GM18861 (cell line): ENCODE measurements around the gene RAB3A.
A peak's percentile ranks its signal among the peaks of the same experiment; 100 is the strongest.
"Not testable (repeated sequence)": the region's sequence is repeated elsewhere in the genome, so short reads cannot be mapped to it uniquely, and the experiment has no call there.

ENCODE experiments used
- ATAC-seq: cut with Tn5 transposase; IDR thresholded peaks from one replicate; pipeline ENCODE4 v1.9.1; 2021; ENCODE audit not compliant: unreplicated experiment

Gene RAB3A

DNA sequence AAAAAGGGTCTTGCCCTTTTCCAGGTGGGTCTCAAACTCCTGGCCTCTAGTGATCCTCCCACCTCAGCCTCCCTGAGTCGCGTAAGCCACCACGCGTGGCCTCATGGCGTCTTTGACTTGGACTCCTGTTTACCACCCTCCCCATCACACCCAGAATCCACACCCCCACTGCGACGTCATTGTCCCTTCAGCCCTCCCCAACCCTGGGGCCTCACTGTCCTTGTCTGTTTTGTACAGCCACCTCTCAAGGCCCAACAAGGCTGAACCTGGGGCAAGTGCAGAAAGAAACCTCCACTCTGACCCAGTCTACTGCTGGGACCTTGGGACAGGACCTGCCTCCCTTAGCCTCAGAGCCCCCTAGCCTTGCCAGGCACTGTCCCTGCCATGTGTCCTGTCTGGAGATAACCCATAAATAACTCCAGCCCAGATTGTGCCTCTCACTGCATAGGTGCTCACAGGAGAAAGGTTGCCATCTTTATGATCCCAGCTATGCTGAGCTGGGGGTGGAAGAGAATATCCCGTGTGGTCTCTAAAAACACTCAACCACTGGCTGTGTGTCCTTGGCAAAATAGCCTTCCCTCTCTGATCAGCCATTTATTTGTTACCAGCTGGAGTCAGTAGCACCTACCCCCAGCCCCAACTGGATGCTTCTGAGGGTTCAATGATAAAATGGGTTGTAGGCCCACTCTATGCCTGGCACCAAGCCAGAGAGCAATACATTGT is 32.1 kb downstream of the RAB3A start:
- no peak for ATAC-seq

DNA sequence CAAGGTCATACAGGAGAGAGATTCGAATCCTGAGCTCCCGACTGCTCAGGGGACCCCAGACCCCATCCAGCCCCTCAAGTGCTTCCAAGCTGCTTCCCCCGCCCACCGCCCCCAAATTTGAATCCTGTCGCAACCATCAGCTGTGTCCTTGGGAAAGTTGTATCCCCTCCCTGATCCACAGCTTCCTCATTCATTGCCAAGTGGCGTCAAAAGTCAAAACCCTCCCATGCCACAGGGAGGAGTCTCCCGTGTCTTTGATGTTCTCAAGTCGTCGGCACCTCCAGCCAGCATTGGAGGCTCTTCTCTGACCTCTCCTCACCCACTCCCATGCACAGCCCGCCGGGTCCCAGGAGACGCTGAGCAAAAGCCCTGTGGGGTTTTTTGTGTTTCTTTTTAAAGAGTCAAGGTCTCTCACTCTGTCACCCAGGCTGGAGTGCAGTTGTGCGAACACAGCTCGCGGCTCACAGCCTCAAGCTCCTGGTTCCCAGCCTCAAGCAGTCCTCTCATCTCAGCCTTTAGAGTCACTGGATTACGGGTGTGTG is 33.1 kb downstream of the RAB3A start:
- peak; percentile 28 for ATAC-seq

DNA sequence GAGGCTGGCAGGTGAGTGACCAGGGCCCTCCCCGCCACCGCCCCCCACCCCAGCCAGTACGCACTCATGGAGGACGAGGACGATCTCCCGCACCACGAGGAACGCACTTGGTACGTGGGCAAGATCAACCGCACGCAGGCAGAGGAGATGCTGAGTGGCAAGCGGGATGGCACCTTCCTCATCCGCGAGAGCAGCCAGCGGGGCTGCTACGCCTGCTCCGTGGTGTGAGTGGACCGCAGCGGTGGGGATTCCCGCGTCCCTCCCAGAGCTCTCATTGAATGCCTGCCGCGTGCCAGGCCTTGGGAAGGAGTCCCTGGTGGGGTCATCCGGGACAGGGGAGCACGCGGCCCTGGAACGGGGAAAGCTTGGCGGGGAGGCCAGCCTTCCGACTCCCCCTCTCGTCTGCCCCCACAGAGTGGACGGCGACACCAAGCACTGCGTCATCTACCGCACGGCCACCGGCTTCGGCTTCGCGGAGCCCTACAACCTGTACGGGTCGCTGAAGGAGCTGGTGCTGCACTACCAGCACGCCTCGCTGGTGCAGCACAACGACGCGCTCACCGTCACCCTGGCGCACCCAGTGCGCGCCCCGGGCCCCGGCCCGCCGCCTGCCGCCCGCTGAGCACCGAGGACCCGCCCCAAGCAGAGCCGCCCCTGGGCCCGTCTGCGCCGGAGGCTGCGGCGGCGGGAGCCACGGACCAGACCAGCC is 35.0 kb downstream of the RAB3A start:
- ATAC-seq = no peak

DNA sequence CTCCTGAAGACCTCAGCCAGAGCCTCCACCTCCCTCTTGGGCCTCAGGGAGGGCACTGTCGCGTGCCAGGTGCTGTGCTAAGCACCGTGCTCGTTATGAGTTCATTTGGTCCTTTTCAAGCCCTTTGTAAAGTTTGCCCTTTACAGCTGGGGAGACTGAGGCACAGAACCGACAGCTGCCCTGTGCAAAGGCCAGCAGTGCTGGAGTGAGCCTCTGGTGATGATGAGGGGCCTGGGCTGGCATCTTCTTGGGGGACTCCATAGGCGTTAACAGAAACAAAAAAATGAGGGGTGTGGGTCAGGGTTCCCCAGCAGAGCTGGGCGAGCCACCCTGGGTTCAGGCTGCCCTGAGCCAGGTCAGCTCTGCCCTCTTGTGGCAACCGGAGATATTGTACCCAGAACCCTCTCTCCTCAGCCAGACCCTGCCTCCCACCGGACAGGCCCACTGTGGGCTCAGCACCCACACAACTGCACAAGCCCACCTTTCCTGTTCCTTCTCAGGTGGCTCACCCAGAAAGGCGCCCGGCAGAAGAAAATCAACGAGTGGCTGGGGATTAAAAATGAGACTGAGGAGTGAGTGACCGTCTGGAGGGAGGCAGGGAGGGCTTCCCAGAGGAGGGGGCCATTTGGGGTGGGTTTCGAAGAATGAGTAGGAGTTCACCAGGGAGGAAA is 35.7 kb downstream of the RAB3A start:
- ATAC-seq = no peak

DNA sequence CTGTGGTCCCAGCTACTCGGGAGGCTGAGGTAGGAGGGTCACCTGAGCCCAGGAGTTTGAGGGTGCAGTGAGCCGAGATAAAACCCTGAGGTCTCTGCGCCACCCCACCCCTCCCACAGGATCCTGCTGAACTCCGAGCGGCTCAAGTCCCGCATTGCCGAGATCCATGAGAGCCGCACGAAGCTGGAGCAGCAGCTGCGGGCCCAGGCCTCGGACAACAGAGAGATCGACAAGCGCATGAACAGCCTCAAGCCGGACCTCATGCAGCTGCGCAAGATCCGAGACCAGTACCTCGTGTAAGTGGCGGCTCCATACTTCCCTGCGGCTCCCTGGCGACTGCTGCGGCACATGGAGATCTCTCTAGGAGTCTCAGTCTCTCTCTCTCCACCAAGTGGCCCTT is 36.8 kb downstream of the RAB3A start:
- ATAC-seq = no peak

DNA sequence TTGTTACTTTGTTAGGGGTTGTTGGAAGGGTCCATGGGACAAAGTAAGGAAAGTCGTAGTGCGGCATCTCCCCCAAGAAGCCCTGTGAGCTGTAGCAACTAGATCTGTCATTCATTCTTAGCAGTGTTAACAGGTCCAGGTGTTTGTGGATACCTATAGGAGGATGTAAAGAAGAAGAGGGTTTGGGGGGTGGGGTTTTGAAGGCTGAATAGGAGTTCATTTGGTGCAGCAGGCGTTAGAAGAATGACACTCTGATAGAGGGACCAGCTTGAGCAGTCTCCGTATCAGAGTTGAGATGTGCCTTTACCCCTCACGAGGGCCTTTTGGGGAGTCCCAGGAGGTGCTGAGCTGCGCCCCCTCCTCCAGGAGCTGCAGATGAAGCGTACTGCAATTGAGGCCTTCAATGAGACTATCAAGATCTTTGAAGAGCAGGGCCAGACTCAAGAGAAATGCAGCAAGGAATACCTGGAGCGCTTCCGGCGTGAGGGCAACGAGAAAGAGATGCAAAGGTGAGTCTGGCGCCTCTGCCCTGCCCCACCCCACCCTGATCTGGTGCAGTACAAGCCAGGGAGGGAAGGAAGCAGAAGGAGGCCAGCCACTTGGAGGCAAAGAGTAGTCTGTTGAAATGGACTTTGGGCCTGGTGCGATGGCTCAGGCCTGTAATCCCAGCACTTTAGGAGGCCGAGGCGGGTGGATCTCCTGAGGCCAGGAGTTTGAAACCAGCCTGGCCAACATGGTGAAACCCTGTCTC is 37.9 kb downstream of the RAB3A start:
- no peak for ATAC-seq

DNA sequence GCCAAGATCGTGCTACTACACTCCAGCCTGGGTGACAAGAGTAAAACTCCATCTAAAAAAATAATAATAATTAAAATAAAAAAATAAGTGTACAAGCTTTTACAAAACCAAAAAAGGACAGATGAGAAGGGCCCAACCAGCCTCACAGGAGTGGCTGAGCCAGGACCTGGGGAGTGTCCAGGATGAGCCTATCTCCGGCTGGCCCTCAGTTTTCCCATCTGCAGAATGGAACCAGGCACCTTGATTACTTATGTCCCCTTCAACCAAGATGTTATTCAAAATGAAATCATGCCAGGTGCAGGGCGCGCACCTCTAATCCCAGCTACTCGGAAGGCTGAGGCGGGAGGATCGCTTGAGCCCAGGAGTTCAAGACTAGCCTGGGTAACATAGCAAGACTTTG is 39.8 kb downstream of the RAB3A start:
- no peak for ATAC-seq

DNA sequence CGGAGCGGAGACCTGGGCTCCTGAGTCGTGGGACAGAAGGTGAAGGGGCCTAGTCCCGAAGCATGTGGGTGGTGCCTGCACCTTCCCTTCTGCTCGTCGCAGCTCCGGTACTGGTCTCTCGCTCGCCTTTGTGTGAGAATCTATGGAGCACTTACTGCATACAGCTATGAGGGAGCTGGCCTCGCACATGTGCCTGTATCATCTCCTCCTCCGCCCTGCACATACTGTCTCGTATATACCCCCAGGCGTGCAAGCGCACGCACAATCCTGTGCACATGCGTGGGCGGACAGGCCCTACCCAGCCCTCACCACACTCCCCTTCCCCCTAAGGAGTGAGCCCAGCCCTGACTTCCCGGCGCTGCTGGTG is 42.2 kb downstream of the RAB3A start:
- ATAC-seq = no peak

DNA sequence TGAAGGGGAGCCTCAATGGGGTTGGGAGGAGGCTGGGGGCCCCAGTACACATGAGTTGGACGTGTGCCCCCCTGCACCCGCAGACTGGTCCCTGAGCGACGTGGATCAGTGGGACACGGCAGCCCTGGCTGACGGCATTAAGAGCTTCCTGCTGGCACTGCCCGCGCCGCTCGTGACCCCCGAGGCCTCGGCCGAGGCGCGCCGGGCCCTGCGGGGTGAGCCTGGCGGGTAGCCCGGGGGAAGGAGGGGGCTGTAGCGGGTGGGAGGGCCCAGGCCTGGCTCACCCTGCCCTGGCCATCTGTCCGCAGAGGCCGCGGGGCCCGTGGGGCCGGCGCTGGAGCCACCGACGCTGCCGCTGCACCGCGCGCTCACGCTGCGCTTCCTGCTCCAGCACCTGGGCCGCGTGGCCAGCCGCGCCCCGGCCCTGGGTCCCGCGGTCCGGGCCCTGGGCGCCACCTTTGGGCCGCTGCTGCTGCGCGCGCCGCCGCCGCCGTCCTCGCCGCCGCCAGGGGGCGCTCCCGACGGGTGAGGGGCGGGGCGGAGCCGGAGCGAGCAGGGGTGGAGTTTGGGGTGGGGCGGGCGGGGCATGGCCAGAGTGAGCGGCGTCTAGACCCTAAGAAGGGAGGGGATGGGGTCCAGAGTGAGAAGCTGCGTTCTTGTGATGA is 42.7 kb downstream of the RAB3A start:
- peak; percentile 70 for ATAC-seq

DNA sequence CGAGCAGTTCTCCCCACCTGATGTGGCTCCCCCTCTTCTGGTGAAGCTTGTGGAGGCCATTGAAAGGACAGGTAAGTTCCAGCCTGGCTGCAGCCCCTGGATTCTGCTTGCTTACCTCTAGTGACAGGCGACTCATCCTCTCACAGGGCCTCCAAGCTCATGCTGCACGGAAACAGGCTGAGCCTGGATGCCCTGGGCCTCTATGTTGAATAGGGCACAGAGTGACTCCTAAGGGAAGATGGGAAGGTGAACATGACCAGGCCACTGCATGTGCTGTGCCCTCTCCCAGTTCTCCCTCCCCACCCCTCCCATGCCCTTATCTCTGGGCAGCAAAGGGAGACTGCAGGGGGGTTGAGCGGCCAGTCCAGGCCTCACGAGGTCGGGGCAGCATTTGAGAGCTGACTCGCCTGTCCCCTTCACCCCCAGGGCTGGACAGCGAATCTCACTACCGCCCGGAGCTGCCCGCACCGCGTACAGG is 43.3 kb downstream of the RAB3A start:
- ATAC-seq = no peak

DNA sequence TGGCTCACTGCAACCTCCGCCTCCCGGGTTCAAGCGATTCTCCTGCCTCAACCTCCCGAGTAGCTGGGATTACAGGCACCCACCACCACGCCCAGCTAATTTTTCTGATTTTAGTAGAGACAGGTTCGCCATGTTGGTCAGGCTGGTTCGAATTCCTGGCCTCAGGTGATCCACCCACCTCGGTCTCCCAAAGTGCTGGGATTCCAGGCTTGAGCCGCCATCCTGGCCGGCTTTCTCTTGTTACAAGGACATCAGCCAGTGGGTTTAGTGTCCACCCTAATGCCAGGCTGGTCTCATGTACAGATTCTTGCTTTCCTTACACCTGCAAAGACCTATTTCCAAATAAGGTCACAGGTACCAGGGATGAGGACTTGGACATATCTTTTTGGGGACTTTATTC is 44.0 kb downstream of the RAB3A start:
- ATAC-seq = no peak

DNA sequence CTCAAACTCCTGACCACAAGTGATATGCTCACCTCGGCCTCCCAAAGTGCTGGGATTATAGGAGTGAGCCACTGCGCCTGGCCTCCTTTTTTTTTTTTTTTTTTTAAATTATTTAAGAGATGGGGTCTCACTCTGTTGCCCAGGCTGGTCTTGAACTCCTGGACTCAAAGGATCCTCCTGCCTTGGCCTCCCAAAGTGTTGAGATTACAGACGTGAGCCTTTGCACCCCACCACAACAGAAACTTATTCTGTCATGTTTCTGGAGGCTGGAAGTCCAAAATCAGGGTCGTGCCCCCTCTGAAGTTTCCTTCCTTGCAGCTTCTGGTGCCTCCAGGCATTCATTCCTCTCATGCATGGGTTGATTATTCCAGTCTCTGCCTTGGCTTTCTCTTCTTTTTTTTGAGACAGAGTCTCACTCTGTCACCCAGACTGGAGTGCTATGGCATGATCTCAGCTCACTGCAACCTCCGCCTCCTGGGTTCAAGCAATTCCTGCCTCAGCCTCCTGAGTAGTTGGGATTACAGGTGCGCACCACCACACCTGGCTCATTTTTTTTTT is 44.7 kb downstream of the RAB3A start:
- not testable (repeated sequence) for ATAC-seq

DNA sequence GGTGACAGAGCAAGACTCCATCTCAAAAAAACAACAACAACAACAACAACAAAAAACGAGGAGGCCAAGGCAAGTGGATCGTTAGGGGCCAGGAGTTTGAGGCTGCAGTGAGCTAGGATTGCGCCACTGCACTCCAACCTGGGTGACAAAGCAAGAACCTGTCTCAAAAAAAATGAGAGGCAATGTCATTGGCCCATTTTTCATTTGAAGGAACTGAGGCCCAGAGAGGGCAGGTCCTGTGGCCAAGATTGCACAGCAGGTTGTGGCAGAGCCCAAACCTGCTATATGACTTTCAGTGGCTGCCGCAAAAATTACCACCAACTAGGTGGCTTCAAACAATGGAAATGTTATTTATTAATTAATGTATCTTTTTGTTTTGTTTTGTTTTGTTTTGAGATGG is 45.4 kb downstream of the RAB3A start:
- ATAC-seq = no peak

DNA sequence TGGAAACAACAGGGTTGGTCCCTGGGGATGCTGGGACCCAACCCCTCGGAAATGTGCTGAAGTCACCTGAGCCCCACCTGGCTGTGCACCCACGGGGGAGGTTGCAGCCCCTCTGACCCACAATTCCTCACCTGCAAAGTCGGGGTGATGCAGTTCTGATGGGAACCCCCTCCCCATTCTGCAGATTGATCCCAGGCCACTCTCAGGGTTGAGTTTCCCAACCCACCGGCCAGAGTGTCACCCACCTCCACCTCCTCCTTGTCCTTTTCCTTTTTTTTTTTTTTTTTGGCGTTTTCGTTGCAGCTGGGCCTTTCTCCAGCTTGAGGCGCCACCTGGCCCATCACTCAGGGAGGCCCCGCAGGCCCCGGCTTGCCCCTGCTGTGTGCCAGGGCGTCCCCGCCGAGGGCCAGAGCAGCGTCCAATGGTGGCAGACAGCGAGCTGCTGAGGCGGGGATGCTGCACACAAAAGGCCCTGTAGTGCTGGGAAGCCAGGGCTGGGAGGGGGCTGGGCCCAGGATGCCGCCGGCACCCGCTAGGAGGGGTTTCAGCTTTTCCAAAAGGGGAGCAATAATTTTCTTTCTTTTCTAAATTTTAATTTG is 46.3 kb downstream of the RAB3A start:
- no peak for ATAC-seq

DNA sequence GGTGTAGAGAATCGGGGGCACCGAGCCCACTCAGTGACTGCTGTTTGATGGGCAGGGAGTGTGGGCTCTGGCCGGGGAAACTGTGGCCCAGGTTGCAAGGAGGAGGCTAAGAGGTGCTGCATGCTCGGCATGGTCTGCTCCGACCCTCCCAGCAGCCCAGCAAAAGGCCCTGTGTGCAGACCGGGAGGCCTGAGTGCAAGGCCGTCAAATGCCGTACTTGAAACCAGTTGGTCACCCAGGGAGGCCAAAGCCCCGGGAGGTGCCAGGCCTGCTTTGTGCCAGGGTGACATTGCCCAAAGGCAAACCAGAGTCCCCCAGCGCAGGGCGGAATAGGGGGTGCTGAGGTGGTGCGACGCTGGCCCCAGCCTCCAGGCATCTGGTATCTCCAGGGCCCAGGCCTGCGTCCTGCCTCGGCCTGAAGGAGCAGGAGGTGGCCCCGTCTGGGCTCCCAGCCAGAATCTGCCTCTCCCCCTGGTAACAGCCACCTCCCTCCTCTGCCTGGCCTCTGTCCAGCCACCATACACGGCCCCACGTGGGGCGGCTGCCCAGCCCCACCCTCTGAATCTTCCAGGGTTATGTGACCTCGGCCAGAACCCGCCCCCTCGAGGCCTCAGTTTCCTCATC is 46.9 kb downstream of the RAB3A start:
- no peak for ATAC-seq

DNA sequence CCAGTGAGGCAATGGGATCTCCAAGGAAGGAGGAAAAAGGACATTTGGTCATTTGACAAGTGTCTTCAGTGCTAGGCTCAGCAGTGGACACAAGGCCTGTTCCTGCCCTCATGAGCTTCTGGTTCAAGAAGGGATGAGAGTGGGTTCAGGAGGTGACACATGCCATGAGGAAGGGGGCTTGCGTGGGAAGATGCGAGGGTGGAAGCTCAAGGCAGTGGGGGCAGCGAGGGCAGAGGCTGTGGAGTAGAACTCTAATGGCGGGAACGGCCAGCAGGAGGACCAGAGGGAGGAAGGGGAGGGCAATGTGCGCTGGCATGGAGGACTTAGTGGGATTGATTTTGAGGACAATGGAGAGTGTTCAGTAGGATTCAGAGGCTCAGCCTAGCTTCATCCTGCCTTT is 47.6 kb downstream of the RAB3A start:
- ATAC-seq = no peak

DNA sequence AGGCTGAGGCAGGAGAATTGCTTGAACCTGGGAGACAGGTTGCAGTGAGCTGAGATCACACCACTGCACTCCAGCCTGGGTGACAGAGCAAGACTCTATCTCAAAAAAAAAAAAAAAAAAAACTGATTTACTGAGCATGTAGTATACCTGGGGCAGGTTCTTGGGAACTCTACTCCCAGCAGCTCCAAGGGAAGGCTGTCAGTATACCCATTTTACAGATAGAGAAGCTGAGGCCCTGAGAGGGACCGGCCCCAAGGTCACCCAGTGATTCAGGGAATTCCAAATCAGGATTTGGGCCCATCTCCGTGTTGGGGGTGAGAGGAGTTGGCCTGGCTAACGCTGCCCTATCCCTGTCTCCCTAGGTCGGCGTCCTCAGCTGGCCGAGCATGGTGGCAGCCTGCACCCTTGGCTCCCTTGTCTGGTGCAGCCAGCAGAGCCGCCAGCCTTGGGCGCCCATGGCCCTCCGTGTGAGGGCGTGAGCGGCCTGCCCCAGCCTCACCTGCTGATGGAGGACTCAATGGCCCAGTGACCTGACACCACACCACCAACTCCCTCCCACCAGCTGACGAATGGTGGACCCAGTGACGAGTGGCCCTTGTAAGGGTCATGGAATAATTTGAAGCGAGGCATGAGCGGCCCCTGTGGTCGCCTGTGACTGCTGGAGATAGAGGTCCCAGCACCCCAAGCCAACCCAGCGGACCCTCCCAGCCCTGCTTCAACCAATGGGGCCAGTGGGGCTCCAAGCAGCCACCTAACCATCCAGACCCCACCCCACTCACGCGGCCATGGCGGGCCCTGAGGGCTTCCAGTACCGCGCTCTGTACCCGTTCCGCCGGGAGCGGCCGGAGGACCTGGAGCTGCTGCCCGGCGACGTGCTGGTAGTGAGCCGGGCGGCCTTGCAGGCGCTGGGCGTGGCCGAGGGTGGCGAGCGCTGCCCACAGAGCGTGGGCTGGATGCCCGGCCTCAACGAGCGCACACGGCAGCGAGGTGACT is 48.5 kb downstream of the RAB3A start:
- ATAC-seq = no peak

DNA sequence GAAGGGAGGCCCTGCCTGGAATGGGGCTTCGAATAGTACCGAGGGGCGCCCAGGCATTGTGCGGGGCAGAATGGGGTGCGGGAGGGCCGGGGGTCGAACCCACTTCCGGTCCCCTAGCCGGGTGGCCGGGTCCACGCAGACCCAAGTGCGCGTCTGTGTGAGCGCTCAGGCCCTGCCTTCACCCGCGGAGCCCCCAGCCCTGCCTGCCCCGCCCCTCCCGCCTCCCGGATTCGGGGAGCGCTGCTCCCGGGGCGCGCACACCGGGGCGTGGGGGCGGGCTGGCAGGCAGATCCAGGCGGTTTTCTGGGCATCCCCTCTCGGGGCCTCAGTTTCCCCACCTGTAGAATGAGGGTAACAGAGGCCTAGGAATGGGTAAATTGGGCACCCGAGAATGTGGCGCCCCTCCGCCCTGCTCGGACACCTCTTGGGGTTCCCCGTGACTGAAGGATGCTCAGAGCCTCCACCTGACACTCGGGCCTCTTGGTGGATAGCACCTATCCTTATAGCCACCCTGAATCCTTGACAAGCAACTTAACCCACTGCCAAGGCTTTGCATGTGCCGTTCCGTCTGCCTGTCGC is 50.2 kb downstream of the RAB3A start:
- ATAC-seq = no peak
